GM12878 (cell line): ENCODE measurements around the gene TANC1. TPM values are rescaled to one million over a fixed set of nuclear protein-coding genes. Genes with fewer than 3 reads are reported as not detected.

Source experiments
- CBFB ChIP-seq: IDR thresholded peaks from 2 replicates; pipeline ENCODE4 v1.6.1; 2016; ENCODE audit warnings: antibody characterized with exemption, low read depth
- ZNF217 ChIP-seq: fragments of 450-650 bp; IDR thresholded peaks from 2 replicates; pipeline ENCODE4 v1.6.1; 2017; ENCODE audit warnings: antibody characterized with exemption, mild to moderate bottlenecking
- polyA plus RNA-seq, 11 experiments: library from polyadenylated mRNA; depleted of rRNA in 4 of 11; unstranded in 6 of 11; stranded (reverse) in 5 of 11; fragments of >200 nt; fragmentation: Nextera tagmentation in 4 of 11; fragmentation: Illumina TruSeq in 1 of 11; extraction: Ambion mirVana in 4 of 11; extraction: Trizol in 1 of 11; gene quantifications; 1 replicate in 1 of 11; 2 replicates in 10 of 11; pipeline versions ENCODE4 v1.2.1 to v1.2.3, GENCODE V29; 2011 to 2016; ENCODE audit warnings: inconsistent platforms in 2 of 11, missing spikeins in 2 of 11, low read depth in 1 of 11
- total RNA-seq, 4 experiments: library from RNA; depleted of rRNA in 3 of 4; stranded (reverse); fragments of >200 nt in 3 of 4; fragmentation: Illumina TruSeq in 1 of 4; extraction: Trizol in 1 of 4; gene quantifications; 2 replicates each; pipeline versions ENCODE4 v1.2.1 to v1.2.3, GENCODE V29; 2013 to 2021
- TF ChIP-seq, protein P1 (sequence below): fragments of 450-650 bp; IDR thresholded peaks from 2 replicates; pipeline ENCODE4 v1.6.1; 2017; ENCODE audit warnings: mild to moderate bottlenecking, moderate library complexity
- TF ChIP-seq, protein P2 (sequence below): fragments of 450-650 bp; IDR thresholded peaks from 2 replicates; pipeline ENCODE4 v1.6.1; 2016; ENCODE audit warnings: mild to moderate bottlenecking, moderate library complexity, borderline replicate concordance

TANC1 gene
- total and polyA plus RNA-seq, 10 of the 15 experiments (the other 5 are each of a cell fraction or from before 2014, with no cell fraction given), result 0.05 to 5.0 (median 0.34) TPM

DNA sequence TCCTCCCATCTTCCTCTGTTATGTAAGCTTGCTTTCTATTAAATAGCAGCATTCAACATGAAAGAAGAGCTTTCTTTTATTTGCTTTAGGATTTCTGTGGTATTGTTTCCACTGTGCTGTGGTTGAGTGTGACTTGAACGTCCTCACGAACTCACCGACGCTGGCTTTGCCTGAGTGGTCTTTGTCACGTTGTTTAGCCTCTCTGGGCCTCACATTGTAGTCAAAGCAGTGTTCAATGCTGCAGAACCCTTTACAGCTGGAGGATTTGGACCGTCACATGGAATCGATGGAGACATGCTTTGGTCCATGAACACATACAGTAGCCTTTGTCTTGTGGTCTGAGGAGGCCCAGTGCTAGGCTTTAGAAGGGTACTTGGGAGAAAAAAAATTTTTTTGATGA is 66.3 kb downstream of the TANC1 start (continued):
- TF ChIP-seq, protein P1, sequence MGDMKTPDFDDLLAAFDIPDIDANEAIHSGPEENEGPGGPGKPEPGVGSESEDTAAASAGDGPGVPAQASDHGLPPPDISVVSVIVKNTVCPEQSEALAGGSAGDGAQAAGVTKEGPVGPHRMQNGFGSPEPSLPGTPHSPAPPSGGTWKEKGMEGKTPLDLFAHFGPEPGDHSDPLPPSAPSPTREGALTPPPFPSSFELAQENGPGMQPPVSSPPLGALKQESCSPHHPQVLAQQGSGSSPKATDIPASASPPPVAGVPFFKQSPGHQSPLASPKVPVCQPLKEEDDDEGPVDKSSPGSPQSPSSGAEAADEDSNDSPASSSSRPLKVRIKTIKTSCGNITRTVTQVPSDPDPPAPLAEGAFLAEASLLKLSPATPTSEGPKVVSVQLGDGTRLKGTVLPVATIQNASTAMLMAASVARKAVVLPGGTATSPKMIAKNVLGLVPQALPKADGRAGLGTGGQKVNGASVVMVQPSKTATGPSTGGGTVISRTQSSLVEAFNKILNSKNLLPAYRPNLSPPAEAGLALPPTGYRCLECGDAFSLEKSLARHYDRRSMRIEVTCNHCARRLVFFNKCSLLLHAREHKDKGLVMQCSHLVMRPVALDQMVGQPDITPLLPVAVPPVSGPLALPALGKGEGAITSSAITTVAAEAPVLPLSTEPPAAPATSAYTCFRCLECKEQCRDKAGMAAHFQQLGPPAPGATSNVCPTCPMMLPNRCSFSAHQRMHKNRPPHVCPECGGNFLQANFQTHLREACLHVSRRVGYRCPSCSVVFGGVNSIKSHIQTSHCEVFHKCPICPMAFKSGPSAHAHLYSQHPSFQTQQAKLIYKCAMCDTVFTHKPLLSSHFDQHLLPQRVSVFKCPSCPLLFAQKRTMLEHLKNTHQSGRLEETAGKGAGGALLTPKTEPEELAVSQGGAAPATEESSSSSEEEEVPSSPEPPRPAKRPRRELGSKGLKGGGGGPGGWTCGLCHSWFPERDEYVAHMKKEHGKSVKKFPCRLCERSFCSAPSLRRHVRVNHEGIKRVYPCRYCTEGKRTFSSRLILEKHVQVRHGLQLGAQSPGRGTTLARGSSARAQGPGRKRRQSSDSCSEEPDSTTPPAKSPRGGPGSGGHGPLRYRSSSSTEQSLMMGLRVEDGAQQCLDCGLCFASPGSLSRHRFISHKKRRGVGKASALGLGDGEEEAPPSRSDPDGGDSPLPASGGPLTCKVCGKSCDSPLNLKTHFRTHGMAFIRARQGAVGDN, result no peak
- TF ChIP-seq, protein P2, sequence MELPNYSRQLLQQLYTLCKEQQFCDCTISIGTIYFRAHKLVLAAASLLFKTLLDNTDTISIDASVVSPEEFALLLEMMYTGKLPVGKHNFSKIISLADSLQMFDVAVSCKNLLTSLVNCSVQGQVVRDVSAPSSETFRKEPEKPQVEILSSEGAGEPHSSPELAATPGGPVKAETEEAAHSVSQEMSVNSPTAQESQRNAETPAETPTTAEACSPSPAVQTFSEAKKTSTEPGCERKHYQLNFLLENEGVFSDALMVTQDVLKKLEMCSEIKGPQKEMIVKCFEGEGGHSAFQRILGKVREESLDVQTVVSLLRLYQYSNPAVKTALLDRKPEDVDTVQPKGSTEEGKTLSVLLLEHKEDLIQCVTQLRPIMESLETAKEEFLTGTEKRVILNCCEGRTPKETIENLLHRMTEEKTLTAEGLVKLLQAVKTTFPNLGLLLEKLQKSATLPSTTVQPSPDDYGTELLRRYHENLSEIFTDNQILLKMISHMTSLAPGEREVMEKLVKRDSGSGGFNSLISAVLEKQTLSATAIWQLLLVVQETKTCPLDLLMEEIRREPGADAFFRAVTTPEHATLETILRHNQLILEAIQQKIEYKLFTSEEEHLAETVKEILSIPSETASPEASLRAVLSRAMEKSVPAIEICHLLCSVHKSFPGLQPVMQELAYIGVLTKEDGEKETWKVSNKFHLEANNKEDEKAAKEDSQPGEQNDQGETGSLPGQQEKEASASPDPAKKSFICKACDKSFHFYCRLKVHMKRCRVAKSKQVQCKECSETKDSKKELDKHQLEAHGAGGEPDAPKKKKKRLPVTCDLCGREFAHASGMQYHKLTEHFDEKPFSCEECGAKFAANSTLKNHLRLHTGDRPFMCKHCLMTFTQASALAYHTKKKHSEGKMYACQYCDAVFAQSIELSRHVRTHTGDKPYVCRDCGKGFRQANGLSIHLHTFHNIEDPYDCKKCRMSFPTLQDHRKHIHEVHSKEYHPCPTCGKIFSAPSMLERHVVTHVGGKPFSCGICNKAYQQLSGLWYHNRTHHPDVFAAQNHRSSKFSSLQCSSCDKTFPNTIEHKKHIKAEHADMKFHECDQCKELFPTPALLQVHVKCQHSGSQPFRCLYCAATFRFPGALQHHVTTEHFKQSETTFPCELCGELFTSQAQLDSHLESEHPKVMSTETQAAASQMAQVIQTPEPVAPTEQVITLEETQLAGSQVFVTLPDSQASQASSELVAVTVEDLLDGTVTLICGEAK, result no peak
- TF ChIP-seq ZNF217 (no peak), CBFB (no peak)
